ENCODE data around the gene RNF152.

Gene RNF152

DNA sequence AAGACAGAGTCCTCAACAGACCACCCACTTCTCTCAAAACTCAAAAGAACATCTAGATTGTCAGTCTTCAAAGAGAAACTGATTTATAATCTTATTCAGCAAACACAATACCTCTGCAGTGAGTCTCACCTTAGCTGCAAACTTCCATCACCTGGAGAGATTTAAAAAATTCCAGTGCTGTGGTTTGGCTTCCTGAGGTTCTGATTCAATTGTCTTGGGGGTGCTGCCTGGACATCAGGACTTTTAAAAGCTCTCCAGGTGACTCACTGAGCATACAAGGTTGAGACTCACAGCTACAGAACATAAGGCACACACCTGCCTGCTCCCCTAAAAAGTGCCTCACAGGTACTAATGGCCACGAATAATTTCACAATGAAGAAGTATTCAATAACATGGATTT is 40.3 kb downstream of the RNF152 start:
- no peak for DNase-seq

DNA sequence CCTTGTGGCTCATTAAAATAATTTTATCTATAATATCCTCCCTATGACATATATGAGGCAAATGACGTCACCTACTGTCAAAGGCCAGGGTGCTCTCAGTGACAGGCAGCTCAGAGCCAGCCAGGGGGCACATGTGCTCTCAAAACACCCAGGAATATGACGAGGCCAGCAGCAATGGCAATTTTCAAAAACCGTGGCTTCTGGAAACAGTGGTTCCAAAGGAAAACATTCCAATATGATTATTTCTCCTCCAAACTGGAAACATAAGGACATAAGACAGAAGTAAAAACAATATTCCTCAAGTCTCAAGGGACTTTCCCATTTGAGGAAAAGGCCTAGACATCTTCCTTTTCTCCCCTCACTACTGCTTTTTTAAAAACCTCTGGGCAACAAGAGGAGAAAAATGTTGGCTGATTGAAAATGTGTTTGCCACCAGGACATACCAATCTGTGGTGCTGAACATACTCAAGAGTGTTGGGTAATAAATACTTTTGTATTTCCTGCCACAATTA is 40.8 kb downstream of the RNF152 start:
- DNase-seq = no peak

DNA sequence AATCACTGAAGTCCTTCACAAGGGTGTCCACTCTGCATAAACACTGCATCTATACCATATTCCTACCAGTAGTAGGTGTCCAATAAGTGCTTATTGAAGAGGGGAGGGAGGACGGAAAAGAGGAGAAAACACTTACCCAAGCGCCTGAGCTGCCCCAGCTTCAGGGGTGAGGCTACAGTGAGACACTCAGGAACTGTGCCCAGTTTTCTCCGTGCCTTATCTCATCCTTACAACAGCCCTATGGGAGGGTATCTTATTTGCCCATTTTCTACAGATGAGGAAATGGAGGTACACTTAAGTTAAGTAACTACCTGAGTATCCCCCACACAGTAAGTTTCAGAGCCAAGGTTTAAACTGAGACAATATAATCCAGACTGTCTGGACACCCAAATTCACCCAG is 41.5 kb downstream of the RNF152 start:
- no peak for DNase-seq

- DNase-seq = no peak
These were observed 42.1 kb downstream of the RNF152 start for GRCh38 chr18:61850756-61851155.

DNA sequence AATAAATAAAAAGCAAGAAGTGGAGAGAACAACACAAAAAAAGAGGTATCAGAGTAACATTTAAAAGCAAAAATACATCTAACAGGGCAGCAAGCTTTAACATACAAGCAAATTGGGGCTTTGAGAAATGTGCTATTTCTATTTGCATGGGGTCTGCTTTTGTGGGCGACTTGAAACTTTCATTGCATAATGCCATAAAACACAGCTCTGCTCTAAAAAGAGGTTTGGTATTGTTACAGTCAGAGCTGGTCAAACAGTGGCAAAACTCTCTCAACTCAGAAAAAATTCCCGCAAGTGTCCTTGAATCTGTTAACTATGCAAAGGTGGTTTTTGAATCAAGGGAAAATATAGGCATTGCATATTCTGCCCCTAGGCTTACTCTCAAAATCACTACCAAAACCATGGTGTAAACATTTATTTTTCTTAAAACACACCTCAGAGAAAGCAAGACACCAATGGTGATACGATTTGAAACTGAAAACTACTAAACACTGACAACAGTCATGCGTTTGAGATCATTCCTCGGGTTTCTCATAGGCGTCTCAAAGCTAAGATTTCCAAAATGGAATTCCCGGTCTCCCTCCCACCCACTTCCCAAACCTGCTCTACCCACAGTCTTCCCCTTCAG is 45.5 kb downstream of the RNF152 start:
- no peak for DNase-seq

GRCh38 chr18:61845197-61845596 is 47.6 kb downstream of the RNF152 start:
- no peak for DNase-seq

GRCh38 chr18:61844726-61845125 is 48.1 kb downstream of the RNF152 start:
- DNase-seq = no peak

DNA sequence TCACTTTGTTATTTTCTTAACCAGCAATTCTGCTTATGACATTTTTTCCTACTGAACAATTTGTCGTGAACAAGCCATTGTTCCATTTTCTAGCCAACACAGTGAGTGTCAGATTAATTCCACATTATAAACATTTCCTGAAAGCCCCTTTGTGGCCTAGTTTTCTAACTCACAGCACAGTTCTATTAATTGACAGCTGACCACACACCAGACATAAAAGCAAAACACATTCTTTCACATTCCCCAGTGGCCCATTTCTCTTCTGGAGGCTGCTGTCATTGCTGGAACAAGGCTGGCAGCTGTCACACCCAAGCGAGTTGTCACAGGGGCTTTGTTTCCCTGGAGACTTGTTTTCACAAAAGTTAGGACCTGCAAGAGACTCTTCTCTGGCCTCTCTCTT is 50.7 kb downstream of the RNF152 start:
- no peak for DNase-seq

DNA sequence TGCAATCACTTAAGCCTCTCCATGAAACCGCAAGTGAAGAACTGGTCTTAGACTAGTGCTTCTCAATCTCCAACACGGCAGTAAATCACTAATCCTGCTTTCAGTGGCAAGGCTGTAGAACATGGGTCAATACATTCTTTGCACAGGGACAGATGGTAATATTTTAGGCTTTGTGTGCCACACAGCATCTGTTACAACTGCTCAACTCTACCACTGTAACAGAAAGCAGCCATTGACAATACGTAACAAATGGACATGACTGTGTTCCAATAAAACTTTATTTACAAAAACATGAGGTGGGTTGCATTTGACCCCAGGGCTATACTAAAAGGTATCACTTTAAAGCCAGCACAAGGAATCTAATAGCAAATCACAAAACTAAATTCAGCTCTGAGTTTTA is 51.1 kb downstream of the RNF152 start:
- no peak for DNase-seq

DNA sequence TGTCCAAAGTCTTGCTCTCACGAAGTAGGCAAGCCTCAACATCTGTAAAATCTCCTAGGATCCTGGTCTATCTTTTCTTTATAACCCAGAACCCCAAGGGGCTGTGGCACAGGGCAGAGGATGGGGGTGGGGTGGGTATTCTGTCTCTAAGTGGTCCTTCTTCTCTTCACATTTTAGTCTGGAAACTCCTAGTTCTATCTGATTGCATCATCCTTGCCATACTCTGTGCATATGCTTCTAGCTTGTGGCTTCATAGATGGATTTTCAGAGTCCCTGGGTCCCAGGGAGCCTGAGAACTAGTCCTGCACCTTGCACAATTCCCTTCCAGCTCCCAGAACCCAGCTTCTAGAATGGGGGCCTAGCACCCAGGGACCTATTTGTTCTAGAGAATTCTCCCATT is 52.5 kb downstream of the RNF152 start:
- DNase-seq = no peak

DNA sequence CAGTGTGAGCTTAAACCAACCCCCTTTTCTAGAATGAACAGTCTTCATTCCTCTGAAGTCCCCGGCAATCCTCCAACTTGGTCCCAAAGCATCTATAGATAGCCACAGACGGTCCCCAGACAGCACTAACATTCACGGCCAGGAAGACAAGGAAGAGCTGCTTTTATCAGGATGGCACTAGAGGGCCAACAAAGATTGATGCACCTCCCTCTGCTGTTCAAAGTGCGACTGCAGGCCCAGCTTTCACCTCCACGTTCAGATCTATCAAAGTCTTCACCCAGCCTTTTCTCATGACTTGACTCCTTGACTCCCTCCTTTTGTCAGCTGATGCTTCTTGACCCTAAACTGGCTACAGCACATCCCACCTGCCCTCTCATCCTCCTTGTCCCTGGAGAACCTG is 54.3 kb downstream of the RNF152 start:
- no peak for DNase-seq

GRCh38 chr18:61833978-61834377 is 58.8 kb downstream of the RNF152 start:
- DNase-seq = no peak

DNA sequence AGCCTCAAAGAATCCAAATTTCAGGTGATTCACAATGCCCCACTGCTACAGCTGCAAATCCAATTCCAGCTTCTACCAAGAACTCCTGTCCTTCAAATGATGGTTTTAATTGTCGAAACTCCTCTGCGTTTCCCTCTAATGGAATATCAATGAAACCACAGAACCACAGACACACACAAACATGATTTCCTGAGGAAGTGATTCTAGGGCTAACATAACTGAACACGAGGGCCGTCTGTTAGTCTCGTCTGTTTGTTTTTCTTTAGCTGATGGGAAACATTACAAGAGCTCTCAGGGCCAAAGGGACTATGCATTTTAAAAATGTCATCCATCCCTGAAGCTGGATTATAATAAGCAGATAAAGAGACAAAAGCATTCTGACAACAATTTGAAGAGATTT is 59.4 kb downstream of the RNF152 start:
- DNase-seq = no peak

- DNase-seq = no peak
These were observed 59.9 kb downstream of the RNF152 start for GRCh38 chr18:61832858-61833257.

GRCh38 chr18:61831071-61831470 is 61.7 kb downstream of the RNF152 start:
- DNase-seq = no peak

- no peak for DNase-seq
These were observed 63.7 kb downstream of the RNF152 start for GRCh38 chr18:61829108-61829507.

DNA sequence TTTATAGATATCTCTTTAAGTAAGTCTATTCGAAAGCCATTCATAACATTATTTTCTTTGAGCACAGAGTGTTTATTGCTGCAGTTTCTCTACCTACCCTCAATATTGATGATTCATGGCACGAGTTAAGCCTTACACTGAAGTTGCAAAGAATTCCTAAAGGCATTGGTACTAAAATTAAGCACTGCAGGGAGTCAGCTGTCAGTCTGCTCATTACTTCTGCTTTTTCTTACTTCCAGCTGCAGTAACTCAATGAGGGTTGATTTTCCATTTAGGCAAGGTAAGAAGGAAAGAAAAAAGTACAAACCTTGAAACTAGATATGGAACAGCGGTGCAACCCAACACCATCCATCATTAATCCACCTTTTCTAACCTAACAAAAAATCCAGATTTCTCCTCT is 65.2 kb downstream of the RNF152 start:
- no peak for DNase-seq

- DNase-seq = no peak
These were observed 67.4 kb downstream of the RNF152 start for GRCh38 chr18:61825386-61825785.

- no peak for DNase-seq
These were observed 68.0 kb downstream of the RNF152 start for GRCh38 chr18:61824733-61825363.

GRCh38 chr18:61823595-61823994 is 69.2 kb downstream of the RNF152 start:
- no peak for DNase-seq

DNA sequence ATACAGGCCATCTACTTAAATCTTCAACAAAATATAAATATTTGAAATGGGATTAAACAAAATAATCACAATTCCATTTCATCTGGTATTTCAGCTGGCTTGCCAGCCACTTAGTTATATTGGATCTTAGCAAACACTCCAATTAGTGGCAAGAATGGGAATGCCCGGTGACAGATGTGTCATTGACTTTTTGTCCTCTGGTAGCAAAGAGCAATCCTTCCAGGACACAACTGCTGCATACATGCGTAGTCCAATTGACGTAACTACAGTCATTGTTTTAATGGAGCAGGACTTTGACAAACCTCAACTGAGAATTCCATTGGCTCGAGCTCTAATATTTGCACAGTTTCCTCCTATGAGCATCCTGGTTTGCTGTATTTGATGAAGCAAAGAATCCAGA is 69.9 kb downstream of the RNF152 start:
- DNase-seq = no peak

DNA sequence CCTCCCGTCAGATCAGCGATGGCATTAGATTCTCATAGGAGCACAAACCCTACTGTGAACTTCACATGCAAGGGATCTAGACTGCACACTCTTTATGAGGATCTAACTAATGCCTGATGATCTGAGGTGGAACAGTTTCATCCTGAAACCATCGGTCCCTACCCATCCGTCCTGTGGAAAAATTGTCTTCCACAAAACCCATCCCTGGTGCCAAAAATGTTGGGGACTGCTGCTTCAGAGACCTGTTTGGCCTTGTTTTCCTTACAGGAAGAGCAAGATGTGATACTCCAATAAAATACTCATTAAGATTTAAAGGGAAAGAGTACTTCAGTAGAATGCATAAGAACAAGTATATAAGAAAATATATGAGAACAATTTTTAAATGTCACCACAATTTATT is 71.1 kb downstream of the RNF152 start:
- DNase-seq = no peak

DNA sequence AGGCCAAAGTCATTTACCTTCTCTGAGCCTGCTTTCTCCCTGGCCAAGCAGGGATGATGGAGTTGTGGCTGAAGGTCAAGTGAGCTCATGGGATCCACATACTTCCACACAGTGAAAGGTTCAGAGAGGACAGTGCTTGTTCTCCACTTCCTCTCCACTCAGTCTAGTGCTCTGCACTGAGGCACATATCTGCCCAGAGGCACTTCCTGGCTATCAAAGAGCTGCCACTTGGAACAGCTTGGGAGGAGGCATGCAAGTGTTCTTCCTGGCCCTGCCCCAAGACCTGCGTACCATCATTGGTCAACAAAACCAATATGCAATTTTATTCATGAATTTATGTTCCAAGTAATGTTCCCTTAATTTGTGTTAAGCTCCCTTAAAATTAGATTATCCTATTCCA is 71.9 kb downstream of the RNF152 start:
- no peak for DNase-seq

DNA sequence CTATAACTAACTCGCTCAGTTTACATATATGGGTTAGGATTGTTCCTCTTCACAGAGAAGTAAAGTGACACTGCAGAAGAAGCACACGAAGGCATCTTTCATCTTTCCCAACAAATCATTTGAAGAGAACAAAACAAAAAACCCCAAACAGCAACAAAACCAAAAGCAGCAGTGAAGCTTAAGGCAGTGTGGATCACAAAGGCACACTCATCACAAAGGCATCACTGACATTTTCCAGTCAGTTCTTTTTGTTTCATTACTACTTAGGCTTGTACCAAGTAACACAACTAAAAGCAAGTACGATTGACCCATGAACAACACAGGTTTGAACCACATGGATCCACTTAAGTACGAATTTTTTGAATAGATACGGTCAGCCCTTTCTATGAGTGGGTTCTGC is 75.7 kb downstream of the RNF152 start:
- DNase-seq = no peak

DNA sequence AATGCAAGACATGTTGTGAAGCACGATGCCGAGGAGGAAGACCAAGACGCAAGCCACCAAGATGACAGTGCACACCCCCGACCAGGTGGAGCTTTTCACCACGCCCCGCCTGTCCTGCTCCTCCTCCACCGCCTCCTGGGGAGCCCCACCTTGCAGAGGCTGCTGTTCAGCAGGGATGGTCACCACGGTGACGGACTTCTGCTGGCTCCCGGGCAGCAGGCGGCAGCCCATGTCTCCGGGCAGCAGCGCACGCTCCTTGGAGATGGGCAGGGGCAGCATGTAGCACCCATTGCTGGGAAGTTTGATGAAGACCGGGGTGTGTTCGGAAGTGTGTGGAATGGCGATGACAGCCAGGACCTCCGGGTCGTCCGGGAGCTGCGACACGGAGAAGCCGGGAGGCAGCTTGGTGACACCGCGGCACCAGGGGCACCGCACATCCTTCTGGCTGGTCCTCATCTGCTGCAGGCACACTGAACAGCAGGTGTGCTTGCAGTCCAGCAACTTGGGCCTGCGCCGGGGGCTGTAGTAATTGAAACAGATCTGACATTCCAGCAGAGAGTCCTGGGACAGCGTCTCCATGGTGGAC is 76.8 kb downstream of the RNF152 start:
- no peak for DNase-seq

Data from NCI-H2107 (cell line).